ENCODE data around the gene SMCO4.
"Not testable (repeated sequence)": the region's sequence is repeated elsewhere in the genome, so short reads cannot be mapped to it uniquely, and the experiment has no call there.

The SMCO4 gene, protein sequence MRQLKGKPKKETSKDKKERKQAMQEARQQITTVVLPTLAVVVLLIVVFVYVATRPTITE

DNA sequence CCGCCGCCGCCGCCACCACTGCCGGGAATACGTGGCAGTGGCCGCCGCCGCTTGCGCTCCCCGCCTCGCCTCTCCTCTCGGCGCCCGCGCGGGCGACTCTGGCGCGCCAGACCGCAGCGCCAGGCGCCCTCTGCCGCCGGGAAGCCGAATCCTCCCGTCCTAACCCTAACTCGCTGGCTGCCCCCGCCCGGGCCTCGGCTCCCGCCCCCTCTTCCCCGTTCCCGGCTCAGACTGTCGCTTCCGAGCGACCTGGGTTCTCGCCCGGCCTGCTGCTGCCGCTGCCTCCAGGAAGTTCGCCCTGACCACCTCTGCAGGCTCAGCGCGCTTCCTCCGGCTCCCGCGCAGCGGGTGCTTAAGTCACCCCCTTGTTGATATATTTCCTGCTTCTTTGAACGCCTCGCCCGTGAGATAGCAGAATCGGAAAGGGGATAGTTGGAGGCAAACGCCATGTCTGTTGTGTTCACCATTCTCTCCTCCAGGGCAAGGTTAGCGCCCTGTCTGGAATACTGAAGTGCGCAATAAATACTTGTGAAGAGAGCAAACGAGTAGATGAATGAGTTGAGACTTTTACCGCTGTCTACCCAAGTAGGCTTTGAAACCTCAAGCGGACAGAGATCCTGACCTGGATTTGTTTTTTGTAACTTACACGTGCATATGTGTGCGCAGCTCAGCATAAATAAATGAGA lies at the start of gene SMCO4:
SMCO4 (minus strand) TSS at position 100 of the 686 bp plus-strand sequence. CDS start 64,202 bp downstream, outside the sequence.
- DNase-seq (ENCODE audit: low read depth in 2 of 3, low spot score in 1 of 3) = peak; percentile 48 to 75 (median 56)

DNA sequence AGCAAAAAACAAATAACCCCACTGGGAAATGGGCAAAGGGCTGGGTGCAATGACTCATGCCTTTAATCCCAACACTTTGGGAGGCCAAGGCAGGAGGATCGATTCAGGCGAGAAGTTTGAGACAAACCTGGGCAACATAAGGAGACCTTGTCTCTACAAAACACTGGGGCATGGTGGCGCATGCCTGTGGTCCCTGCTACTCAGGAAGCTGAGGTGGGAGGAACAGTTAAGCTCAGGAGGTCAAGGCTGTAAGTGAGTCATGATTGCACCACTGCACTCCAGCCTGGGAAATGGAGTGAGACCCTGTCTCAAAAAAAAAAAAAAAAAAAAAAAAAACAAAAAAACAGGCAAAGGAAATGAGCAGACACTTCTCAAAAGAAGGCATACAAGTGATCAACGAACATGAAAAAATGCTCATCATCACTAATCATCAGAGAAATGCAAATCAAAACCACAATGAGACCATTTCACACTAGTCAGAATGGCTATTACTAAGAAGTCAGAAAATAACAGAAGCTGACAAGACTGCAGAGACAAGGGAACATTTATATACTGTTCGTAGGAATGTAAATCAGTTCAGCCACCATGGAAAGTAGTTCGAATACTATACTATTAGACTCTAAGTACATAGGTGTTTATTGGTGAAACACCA lies 48.2 kb upstream of the SMCO4 start:
- no peak for DNase-seq (ENCODE audit: low read depth in 2 of 3, low spot score in 1 of 3)

DNA sequence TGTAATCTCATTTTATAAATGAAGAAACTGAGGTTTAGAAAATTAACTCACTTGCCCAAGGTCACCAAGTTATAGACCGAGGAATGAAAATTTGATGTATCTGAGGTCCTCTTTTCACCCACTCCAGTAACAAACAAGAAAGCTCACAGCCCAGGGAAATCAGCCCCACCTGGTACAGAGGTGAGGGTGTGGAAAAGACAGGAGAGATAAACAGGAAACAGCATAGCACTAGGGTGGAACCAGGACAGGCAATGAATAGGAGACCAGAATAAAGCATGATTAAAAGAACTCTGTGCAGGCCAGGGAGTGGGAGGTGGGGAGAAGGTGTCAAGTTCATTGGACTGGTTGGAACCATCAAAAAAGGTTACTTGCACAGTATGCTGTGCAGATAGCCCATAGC lies 46.2 kb upstream of the SMCO4 start:
- DNase-seq (ENCODE audit: low read depth in 2 of 3, low spot score in 1 of 3) = no peak

DNA sequence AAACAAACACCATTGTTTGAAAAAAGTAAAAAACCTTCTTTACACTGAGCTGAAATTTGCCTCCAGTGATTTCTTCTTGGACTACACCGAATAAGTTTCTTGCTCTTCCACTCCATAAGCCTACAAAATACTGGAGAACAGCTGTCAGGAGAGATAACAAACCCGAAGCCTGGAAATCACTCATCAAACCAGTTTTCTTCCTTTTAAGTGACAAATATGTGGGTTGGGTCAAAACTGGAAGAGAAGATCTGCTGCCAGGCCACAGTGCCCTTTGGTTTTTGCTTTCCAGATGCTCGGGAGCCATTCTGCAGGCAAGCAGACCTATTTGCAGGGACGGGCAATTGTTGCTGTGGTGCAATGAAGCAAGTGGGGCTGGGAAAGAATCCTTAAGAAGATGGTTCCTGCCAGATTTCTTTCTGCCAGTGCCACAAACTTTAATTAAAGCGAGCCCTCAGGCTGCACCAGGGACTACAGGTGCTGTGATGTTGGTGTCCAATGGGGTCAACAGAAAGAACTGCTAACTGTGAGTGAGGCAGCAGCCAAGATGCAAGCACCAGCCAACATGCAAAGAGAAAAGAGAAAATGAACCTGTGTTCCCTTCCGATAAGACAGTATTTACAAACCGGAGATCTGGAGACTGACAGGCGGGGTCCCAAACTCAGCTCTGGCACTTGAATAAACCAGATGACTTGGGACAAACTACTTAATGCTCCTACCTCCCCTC lies 44.8 kb upstream of the SMCO4 start:
- no peak for DNase-seq (ENCODE audit: low read depth in 2 of 3, low spot score in 1 of 3)

DNA sequence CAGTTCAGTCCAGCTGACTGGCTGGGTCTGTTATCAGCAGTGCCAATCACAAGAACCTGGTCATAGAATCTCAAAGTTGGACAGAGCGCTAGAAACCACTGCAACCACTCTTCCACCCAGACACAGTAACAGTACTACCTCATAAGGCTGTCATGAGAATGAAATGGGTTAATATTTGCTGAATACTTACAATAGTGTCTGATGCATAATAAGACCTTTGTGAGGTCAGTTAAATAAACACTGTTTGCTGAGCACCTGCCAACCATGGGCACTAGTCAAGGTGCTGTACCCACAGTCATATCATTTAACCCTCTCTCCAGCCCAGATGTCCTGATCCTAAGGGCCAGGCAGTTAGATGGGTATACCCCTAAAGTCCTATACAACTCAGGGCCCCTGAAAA lies 44.2 kb upstream of the SMCO4 start:
- DNase-seq (ENCODE audit: low read depth in 2 of 3, low spot score in 1 of 3) = not testable (repeated sequence)

DNA sequence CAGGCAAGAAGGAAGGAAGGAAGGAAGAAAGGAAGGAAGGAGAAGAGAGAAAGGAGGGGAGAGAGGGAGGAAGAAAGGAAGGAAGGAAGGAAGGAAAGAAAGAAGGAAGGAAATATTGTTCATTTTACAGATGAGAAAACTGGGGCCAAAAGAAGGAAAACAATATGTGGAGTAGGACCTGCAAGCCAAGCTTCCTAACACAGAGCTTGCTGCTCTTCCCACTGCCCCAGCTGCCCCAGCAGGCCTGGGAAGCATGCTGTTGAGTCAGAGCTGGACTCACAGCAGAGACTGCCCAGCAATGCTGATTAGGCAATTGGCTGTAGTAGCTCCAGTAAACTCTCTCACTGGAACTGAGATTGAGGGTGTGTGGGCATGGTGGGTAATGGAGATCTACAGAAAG lies 42.6 kb upstream of the SMCO4 start:
- DNase-seq (ENCODE audit: low read depth in 2 of 3, low spot score in 1 of 3) = no peak

DNA sequence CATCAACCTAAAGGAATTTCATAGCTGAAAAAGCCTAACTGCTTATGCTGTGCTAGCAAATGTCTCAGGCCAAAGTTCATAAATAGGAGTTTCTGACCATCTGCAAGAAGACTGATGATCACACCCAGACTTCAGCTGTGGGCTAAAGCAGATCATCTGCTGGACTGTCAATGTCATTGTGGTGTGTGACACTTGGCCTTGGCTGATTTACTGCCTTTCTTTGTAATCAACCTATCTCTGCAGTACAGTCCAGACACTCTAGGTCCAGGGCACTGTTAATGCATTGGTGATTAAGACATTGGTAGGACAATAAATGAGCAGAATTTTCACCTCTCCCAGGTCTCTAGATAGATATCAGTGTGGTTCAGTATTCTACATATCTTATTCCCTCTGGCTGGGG lies 40.3 kb upstream of the SMCO4 start:
- no peak for DNase-seq (ENCODE audit: low read depth in 2 of 3, low spot score in 1 of 3)

DNA sequence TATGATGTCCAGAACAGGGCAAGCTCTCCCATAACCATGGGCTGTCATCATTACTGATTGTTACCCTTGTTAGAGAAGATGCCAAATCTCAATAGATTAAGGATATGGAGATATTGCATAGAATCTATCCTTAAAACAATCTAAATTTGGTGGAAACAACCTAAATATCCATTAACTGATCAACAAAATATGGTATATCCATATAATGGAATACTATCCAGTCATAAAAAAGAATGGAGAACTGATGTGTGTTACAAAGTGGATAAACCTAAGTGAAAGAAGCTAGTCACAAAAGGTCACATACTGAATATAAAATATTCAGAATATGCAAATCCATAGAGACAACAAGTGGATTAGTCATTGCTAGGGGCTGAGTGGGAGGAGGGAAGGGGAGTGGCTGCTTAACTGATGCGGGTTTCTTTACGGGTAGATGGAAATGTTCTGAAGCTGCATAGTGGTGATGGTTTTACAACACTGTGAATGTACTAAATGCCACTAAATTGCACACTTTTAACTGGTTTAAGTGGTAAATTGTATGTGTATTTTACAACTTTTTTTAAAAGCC lies 36.1 kb upstream of the SMCO4 start:
- DNase-seq (ENCODE audit: low read depth in 2 of 3, low spot score in 1 of 3) = no peak

DNA sequence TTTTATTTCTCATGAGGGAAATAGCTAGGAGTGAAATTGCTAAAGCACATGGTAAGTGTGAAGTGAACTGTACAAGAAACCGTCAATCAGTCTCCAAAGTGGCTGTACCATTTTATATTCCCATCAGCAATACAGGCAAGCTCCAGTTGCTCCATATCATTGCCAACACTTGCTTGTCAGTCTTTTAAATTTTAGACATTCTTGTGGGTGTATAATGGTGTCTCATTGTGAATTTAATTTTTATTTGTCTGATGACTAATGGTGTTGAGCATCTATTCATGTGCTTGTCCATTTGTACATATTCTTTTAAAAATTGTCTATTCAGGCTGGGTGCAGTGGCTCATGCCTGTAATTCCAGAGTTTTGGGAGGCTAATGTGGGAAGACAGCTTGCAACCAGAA lies 34.1 kb upstream of the SMCO4 start:
- DNase-seq (ENCODE audit: low read depth in 2 of 3, low spot score in 1 of 3) = no peak

DNA sequence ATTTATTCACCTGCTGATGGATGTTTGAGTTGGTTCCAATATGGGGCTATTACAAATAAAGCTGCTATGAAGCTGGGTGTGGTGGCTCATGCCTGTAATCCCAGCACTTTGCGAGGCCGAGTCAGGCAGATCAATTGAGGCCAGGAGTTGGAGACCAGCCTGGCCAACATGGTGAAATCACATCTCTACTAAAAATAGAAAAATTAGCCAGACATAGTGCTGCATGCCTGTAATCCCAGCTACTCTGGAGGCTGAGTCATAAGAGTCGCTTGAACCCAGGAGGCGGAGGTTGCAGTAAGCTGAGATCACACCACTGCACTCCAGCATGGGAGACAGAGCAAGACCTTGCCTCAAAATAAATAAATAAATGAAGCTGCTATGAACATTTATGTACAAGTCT lies 33.7 kb upstream of the SMCO4 start:
- not testable (repeated sequence) for DNase-seq (ENCODE audit: low read depth in 2 of 3, low spot score in 1 of 3)

DNA sequence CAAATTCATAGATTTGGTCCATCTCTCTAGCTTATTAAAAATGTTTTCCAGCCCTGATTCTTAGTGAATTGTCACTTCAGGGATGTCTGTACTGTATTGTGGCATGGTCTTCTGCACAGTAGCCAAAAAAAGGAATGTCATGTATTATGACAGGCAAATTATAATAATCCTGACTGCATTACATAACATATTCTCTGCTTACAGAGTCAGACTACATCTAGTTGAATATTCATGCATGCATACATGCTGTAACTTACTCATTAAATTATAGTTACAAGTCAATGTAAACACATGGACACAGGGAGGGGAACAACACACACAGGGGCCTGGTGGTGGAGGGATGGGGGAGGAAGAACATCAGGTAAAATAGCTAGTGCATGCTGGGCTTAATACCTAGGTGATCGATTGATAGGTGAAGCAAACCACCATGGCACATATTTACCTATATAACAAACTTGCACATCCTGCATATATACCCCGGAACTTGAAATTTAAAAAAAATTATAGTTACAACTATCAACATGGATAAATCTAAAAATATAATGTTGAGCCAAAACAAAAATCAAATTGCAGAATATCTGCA lies 31.5 kb upstream of the SMCO4 start:
- no peak for DNase-seq (ENCODE audit: low read depth in 2 of 3, low spot score in 1 of 3)

DNA sequence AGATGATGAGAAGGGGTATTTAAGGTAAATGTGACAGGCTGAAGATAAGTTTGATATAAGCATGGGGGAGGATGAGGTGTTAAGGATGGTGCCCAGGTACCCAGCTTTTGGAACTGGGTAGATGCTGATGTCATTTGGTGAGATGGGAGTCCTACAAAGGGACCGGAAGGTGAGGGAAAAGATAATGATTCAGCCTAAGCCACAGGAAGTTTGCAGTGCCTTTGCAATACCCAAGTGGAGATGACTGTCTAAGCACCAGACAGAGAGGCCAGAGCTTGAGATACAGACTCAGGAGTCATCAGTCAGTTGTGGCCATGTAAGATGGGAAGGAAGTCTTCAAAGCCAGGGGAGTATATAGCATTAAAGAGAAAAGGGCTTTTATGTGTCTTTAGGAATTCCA lies 30.0 kb upstream of the SMCO4 start:
- DNase-seq (ENCODE audit: low read depth in 2 of 3, low spot score in 1 of 3) = no peak

DNA sequence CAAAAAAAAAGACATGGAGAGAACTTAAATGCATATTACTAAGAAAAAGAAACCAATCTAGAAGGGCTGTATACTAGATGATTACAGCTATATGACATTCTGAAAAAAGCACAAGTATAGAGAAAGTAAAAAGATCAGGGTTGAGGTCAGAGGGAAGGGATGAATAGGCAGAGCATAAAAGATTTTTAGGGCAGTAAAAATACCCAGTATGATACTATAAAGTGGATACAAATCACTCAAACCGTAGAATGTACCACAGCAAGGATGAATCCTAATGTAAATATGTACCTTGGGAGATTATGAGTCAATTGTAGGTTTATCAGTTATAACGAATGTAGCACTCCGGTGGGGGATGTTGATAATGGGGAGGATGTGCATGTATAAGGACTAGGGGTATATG lies 29.4 kb upstream of the SMCO4 start:
- no peak for DNase-seq (ENCODE audit: low read depth in 2 of 3, low spot score in 1 of 3)

DNA sequence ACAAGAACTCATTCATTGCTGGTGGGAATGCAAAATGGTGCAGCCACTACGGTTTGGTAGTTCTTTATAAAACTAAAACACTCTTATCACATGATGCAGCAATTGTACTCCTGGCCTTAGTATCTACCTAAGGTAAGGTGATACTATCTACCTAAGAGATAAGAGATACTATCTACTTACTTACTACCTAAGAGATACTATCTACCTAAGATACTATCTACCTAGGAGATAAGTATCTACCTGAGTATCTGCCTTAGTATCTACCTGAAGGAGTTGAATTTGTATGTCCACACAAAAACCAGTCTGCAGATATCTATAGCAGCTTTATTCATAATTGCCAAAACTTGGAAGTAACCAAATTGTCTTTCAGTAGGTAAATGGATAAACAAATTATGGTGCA lies 29.0 kb upstream of the SMCO4 start:
- DNase-seq (ENCODE audit: low read depth in 2 of 3, low spot score in 1 of 3) = no peak

DNA sequence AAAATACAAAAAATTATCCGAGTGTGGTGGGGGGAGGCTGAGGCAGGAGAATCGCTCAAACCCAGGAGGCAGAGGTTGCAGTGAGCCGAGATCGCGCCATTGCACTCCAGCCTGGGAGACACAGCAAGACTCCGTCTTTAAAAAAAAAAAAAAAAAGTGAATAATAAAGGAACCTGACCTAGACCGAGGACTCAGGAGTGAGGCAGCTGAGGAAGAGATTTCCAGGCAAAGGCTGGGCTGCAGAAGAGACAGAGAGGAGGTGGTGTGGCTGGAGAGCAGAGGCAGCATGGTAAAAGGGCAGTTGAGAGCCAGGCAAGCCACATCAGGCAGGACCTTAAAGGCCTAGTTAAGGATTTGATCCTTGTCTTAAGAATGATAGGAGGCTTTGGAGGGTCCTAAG lies 28.4 kb upstream of the SMCO4 start:
- DNase-seq (ENCODE audit: low read depth in 2 of 3, low spot score in 1 of 3) = no peak

DNA sequence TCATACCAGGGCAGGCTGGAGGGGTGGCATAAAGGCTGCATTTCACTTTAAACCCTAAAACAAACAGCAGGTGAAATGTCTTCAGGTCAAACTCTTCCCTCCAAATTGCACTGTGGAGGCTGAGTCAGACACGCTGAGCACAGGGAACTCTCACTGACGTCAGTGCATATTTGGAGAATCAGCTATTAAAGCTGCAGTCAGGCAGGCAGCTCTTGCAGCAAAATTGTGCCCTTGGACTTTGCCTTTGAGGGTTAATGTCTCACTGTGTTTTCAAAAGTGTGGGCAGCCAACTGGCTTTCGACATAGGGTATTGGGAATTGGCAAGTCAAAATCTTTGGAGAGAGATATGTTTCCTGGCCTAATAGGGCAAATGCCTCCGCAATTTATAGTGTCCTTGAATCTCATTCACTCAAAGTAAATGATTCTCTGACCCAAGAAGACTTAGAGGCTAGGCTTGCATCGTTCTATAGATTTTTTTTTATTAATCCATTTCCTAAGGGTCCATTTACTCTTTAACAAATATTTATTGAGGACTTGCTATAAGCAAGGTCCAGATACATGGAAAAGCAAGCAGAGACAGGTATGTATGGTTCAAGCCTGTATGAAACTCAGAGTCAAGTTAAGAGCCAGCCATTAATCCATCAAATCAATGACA lies 27.7 kb upstream of the SMCO4 start:
- DNase-seq (ENCODE audit: low read depth in 2 of 3, low spot score in 1 of 3) = no peak

DNA sequence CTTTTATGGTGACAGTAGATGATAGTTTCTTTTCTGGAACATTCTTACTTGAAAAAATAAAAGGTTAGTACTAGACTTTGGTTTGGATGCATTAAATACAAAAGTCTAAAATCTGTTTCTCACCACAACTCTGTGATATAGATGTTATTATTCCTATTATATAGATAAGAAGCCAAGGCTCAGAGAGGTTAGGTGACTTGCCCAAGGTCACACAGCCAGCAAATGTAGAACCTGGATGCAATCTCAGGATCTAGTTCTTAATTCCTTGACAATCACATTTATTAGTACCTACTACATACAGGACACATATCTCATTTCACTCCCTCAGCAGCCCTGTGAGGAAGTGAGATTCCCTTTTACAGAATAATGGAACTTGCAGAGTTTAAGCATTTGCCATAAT lies 26.3 kb upstream of the SMCO4 start:
- DNase-seq (ENCODE audit: low read depth in 2 of 3, low spot score in 1 of 3) = no peak

DNA sequence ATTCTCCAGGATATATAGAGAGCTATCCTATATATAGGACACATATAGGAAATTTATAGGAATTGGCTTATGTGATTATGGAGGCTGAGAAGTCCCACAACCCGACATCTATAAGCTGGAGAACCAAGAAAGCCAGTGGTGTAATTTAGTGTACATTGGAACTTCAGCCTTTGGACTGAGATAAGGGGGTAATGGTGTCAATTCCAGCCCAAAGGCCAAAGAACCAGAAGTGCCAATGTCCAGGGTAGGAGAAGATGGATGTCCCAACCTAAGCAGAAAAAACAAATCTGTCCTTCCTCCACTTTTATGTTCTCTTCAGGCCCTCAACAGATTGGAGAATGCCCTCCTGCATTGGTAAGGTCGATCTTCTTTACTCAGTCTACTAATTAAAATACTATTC lies 25.5 kb upstream of the SMCO4 start:
- DNase-seq (ENCODE audit: low read depth in 2 of 3, low spot score in 1 of 3) = no peak

DNA sequence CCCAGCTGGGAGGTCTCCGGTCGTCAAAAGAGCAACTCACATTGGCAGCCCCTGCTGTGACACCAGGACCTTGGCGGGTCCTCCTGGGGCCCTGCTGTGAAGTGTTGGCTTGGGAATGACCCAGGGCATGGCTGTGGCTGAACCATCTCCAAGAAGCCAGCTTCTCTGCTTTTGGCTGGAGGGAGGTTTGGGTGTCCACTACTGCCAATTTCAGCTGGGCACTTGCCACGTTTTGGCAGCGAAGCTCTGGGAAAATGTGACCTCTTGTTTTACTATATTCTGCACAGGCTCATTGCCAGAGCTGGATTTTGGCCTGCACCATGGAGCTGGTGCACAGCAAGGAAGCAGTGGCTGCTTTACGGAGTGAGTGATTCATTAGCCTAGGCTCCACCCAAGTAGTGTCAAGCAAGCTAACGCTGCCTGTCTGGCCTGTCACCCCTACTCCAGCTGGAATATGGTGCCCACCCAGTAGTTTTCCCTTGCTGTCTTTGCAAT lies 24.3 kb upstream of the SMCO4 start:
- no peak for DNase-seq (ENCODE audit: low read depth in 2 of 3, low spot score in 1 of 3)

DNA sequence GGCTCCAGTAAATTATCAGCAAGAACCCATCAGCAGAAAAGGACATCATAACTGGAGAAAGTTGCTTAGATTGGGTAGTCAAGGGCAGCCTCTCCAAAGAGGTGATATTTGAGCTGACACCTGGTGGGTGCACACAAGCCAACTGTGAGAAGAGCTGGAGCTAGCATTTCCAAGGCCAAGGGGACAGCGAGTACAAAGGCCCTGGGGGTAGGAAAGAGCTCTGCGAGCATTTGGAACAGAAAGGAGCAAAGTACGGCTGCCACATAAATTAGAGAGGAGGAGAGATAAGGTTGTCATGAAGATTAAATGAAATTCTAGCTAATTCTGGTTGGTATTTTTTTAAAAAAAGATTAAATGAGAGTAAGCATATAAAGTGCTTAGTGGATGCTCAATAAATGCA lies 21.7 kb upstream of the SMCO4 start:
- no peak for DNase-seq (ENCODE audit: low read depth in 2 of 3, low spot score in 1 of 3)

DNA sequence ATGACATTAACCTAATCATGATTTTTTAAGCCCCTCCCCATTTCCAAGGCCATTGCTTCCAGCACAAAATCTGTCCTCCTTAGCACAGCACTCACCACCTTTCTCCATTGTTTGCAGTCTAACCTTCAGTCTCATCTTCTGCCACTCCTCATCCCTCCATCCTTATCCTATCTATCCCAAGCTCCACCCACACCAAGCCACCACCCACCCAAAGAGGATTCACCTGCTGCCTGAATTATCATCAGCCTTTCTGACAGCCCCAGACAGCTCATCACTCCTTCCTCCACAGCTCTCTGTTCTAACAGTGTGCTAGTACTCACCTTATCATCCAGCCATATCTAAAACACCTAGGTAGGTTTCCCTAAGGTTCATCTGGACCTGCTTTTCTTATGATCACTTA lies 20.7 kb upstream of the SMCO4 start:
- DNase-seq (ENCODE audit: low read depth in 2 of 3, low spot score in 1 of 3) = no peak

Data from stimulated activated CD4-positive, alpha-beta T cell treated with anti-CD3 and anti-CD28 coated beads, Interleukin-12 subunit alpha, Interleukin-12 subunit beta, amount 100 ng/mL, for 48 hours (primary cell).